GM21390 (cell line): ENCODE data around the gene HAPLN2.
"Not testable (repeated sequence)": the region's sequence is repeated elsewhere in the genome, so short reads cannot be mapped to it uniquely, and the experiment has no call there.

Experiments
- ATAC-seq: cut with Tn5 transposase; IDR thresholded peaks from one replicate; pipeline ENCODE4 v1.9.1; 2021; ENCODE audit not compliant: unreplicated experiment

HAPLN2 gene

DNA sequence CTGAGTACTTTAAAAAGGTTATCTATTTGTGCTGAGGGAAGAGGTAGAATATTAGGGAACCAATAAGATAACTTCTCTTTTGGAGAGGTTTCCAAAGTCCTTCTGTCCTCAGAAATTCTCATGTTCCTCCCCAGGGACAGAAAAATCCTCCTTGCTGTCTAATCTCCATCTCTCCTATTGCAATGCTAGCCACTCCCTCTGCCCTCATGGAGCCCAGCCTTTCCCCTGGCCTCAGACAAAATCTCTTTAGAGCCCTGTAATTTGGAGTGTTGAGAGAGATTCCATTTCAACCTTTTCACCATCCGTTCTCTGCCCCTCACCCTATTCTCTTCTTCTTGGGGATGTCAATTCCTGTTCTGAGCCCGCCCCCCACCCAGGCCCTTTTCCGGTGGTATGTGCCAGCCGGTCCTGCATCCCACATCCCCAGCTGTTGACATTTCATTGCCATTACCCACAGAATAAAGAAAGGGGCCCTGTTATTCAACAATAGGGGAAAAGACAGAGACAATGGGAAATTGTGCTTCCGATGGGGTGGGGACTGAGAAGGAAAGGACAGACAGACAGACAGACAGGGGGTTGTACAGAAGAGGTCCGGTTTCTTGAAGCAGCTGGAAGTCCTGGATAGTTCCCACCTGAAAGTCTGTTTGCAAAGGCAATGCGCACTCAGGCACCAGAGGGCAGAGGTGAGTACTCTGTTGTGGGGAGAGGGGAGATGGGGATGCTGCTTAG lies at the start of gene HAPLN2:
Gene HAPLN2 (plus strand): TSS at position 563 of the 729 bp plus-strand sequence. CDS start 4,076 bp downstream, outside the sequence.
- no peak for ATAC-seq

DNA sequence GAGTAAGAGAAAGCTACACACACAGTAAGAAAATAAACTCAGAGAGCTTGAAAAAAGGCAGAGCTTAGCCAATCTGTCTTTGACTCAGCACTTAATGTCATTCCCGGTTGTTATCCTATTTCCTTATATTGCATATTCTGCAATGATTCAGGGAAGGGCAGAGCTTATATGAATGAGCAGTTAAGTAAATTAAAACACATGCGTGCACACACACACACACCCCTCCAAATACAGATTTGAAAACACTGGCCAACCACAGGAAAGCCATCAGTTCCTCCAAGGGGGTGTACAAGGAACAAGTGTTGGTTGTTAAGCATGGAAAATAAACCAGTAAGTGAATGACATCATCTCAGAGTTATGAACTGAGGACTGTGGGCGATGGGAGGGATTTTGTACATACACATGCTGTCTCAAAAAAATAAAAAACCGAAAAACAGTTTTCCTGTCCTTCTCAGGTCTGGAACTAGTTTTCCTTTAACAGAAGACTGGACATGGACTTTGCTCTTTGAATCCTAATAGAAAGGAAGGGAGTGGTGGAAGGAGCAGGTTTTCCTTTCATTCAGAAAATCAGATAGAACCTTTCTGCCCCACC lies 47.9 kb upstream of the HAPLN2 start:
- ATAC-seq = no peak

DNA sequence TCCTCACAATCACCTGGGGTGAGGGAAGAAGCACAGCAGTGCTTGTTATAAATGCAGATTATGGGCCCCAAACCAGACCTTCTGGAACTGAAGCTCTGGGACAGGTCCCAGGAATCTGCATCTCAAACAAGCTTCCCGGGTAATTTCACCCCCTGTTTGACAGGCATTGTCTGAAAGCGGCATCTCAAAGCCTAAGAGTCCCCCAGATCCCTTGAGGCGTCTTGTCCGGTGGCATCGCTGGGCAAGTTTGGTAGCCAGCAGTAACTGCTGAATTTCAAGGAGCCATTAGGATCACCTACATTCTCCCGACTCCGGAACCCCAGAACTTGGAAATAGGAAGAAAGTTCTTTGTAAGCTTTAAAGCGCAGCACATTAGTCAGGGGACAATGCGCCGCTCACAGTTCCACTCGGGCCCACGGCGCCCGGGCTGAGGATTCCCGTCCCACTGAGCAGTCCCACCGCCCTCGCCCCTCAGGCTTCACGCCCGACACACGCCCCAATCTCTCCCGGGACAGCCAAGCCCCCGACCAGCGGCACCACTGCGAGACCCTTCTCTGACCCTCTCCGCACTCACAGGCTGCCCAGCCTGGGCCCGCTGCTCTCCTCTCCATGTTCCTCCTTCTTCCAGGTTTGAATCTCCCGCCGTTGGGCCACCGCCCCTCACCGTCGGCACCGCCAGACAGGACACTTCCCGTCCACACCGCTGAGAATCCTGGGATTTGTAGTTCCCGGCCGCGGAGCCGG lies 47.1 kb upstream of the HAPLN2 start, which contains the start of gene IQGAP3:
Gene IQGAP3 (minus strand): TSS at position 647 of the 744 bp plus-strand sequence. CDS start 36 bp downstream, at position 611.
- ATAC-seq = peak; percentile 88

DNA sequence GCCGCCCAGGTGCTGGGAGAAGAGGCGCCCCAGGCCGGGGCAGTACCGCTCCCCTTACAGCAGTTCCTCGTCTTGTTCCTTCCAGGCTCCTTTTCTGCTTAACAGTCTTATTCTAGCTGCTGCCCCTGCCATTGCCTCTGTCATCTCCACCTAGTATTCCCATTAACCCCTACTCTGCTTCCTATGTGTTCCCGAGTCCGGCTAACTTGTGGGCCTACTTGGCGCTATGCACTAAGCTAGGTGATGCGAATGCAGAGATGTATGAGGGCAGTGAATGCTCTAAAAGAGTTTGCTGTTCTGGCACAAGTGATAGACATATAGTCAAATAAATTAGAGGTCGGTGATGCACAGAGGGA lies 46.6 kb upstream of the HAPLN2 start:
- no peak for ATAC-seq

DNA sequence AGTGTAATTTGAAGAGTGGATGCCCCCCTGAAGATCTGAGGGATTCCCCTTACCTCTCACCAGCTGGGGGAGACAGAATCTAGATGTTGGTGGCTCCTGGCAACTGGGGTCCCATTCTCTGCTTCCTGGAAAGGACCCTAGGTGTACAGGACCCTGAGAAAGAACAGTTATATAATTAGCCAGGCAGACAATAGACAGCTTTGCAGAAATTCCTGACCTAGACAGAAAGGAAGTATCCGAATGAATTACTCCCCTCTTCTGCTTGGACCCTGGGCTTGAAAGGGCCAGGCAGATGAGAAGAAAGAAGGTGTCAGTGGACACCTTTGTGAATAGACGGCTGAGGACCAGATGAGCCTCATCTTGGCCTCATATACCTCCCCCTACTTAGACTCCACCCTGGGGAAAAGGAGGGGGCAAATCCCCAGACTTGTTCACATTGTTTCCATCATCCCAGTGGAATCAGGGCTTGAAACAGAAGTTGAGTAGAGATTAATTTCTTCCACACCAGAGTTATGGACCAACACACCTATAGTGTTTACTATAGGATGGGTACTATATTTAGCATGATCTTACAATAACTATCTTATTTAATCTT lies 45.1 kb upstream of the HAPLN2 start:
- no peak for ATAC-seq

DNA sequence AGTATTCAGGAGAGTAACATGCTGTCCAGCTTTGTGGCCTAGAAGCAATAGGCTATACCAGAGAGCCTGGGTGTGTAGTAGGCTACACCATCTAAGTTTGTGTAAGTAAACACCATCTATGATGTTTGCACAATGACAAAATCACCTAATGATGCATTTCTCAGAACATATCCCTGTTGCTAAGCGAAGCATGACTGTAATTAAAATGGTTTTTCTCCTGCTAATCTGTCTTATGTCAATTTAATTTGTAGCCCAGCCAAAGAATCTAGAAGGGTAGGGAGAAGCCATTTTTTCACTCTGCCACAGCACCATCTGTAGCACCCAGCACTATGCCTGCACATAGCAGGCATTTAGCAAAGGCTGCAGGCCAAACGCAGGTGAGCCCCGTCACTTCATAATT lies 41.7 kb upstream of the HAPLN2 start:
- no peak for ATAC-seq

DNA sequence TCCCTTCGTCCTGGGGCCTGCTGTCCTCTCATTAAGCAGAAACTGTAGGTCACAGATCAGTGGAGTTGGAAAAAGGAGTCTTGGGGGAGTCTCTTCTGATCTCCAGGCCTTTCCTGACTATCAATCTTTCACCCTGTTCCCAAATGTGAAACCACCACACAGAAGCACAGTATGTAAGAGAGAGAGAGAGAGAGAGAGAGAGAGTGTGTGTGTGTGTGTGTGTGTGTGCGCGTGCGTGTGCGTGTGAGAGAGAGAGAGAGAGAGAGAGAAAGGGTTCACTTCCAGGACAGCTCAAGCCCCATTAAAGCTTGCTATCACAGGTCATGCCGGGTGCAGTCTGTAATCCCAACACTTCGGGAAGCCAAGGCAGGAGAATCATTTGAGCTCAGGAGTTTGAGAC lies 41.2 kb upstream of the HAPLN2 start:
- no peak for ATAC-seq

DNA sequence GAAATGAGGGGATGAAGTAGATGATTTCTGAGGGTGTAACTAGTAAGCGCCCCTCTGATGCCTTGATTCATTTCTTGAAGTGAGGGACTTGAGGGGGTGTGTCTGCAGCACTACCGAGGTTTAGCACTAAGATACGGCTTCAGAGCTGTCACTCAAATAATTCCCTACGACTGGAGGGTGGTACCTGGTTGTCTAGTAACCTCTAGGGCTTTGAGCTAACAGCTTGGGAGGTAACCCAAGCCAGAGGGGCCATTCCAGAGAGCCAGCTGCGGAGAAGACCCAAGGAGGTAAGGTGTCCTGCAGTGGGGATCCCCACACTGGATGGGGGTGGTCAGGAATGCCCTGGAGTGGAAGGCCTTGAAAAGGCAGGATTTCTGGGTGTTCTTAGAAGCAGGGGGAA lies 39.7 kb upstream of the HAPLN2 start, which contains the start of gene TTC24:
Gene TTC24 (plus strand): TSS at position 252 of the 400 bp plus-strand sequence. CDS start 1,642 bp downstream, outside the sequence.
- no peak for ATAC-seq

DNA sequence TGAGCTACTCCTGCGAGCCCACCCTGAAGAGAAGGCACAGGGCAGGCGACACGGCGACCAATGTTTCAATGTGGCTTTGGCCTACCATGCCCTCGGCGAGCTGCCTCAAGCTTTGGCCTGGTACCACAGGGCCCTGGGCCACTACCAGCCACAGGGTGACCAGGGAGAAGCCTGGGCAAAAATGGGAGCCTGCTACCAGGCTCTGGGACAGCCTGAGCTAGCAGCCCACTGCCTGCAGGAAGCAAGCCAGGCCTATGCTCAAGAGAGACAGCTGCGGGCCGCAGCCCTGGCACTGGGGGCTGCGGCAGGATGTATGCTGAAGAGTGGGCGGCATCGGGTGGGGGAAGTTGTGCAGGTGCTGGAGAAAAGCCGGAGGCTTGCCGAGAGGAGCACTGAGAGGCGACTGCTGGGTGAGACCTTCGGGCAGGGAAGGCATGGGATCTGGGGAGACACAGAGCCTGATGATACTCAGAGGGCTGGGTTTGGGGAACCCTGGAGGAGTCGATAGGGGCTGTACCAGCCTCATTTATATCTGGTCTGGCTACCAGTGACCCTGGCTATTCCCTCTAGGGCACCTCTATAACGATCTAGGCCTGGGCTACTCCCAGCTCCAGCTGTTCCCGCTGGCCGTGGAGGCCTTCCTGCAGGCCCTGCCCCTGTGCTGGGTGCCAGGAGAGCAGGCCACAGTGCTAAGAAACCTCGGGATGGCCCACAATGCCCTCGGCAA lies 37.4 kb upstream of the HAPLN2 start:
- no peak for ATAC-seq

DNA sequence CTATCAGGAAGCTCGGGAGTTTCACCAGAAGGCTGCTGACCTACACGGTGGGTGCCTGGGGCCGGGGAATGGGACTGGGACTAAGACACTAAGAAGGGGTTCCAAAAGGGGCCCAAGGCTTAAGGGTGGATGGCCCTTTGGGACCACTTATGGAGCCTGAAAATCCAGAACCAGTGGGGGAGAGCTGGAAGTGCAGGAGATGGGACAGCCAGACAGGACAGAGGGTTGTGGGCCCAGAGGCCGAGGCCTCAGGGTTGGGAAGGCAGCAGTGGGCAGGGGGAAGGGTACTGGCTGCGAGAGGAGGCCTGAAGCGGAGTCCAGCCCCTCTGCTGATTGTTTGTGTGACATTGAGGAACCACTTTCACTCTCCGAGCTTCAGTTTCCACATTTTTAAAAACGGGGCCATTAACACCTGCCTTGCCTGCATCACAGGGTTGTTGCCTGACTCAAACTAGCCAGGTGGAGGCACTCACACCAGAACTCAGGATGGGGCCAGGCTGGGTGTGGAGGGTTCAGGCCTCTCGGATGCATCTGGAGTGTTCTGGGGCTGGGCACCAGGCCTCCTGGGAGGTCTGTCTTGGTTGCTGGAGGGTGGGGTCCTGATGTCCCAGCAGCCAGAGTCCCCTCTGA lies 36.7 kb upstream of the HAPLN2 start:
- no peak for ATAC-seq

DNA sequence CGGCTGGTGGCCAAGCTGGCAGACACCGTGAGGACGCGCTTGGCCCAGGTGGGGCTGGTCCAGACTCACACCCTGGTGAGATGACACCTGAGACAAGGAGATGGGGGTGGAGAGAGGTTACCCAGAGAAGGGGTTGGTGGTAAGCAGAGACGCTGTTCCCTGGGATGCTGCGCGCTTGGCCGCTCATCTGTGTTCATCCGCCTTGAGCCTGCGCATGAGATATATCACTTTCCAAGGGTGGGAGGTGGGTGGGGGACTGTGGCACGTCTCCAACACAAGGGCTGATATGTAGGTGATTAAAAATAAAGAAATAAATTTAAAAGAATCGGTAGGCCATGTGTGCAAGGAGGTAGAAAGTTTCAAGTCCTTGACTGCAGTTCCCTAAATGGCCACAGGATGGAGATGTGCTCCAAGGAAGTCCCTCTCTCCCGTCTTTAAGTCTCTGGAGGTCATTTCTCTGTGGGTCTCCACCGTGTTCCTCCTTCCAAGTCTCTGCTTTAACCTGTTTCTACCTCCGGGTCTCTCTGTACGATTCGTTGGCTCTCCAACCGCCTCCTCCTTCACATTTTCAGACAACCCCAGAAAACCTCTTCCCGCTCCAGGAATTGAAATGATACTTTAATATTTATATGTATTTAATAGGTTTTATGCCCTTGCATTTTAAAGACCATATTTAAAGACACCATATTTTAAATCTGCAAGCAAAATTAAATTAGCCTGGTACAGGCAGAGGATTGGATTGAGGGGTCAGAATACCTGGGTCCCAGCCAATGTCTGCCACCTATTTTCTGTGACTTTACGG lies 35.2 kb upstream of the HAPLN2 start:
- ATAC-seq = no peak

DNA sequence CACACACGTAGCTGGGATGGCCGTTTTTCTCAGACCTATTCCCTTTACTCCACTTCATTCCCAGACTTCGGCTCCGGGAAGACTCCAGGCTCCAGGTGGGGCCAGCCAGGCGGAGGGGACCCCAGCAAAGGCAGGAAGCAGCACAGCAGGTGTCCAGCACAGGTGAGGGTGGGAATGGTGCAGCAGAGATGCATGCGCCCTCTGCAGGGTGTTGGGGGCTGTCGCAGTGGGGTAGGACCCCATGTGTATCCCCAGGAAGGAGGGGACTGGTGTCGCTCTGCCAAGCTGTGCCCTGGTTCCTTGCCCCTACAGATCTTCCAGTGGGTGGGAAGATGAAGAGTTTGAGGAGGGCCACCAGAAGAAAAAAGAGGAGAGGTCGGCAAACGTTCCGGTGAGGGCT lies 34.4 kb upstream of the HAPLN2 start:
- no peak for ATAC-seq

DNA sequence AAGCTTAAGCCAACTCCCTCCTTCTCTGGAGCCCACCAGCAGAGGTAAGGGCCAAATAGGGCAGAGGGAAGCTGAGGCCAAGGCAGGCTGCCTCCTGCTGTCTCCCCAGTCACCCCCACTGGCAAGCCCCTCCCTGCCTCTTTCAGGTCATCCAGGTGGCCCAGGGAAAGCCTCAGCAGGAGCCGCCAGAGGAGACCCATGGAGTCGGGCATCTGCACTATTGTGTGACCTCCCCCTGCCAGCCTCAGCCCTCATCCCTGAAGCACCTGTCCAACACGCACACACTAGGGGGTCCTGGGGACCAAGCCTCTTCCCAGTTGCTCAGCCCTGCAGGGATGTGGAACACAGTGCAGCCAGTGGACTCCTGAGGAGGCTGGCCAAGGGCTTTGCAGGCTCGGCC lies 32.9 kb upstream of the HAPLN2 start:
- no peak for ATAC-seq

DNA sequence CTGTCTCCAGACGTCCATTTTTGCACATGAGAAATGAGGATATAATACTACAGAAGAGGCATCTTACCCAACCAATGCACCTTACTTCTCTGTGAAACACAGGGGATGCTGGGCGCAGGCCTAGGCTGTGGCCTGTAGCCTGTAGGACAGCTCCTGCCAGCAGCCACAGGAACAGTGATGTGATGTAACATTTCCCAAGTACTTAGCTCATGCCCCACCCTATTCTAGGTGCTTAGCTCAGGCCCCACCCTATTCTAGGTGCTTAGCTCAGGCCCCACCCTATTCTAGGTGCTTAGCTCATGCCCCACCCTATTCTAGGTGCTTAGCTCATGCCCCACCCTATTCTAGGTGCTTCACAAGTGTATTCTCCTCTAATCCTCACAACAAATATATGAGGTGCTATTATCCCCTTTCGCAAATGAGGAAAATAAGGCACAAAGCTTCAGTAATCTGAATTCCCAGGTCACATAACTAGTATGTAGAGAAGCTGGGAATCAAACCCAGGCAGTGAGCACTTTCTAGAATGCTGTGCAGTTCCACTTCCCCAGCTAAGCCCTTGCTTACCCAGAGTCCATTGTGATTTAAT lies 32.2 kb upstream of the HAPLN2 start:
- ATAC-seq = no peak

DNA sequence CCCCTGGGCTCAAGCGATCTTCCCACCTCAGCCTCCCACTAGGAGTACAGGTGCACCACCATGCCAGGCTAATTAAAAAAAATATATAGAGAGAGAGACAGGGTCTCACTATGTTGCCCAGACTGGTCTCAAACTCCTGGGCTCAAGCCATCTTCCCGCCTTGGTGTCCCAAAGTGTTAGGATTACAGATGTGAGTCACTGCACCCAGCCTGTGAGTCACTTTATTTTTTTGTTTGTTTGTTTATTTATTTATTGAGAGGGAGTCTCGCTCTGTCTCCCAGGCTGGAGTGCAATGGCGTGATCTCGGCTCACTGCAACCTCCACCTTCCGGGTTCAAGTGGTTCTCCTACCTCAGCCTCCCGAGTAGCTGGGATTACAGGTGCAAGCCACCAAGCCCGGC lies 31.3 kb upstream of the HAPLN2 start:
- not testable (repeated sequence) for ATAC-seq

DNA sequence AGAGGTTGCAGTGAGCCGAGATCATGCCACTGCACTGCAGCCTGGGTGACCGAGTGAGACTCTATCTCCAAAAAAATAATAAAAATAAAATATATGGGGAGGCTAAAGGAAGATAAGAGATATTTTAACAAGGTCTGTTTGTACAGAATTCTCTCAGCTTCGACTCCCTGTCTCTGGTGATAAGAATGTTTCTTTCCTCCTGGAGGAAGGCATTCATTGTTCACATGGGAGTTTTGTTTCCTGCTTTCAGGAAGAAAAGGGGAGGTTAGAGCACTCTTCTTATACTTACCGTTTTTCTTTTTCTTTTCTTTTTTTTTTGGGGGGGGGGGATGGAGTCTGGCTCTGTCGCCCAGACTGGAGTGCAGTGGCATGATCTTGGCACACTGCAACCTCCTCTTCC lies 29.7 kb upstream of the HAPLN2 start:
- ATAC-seq = no peak

DNA sequence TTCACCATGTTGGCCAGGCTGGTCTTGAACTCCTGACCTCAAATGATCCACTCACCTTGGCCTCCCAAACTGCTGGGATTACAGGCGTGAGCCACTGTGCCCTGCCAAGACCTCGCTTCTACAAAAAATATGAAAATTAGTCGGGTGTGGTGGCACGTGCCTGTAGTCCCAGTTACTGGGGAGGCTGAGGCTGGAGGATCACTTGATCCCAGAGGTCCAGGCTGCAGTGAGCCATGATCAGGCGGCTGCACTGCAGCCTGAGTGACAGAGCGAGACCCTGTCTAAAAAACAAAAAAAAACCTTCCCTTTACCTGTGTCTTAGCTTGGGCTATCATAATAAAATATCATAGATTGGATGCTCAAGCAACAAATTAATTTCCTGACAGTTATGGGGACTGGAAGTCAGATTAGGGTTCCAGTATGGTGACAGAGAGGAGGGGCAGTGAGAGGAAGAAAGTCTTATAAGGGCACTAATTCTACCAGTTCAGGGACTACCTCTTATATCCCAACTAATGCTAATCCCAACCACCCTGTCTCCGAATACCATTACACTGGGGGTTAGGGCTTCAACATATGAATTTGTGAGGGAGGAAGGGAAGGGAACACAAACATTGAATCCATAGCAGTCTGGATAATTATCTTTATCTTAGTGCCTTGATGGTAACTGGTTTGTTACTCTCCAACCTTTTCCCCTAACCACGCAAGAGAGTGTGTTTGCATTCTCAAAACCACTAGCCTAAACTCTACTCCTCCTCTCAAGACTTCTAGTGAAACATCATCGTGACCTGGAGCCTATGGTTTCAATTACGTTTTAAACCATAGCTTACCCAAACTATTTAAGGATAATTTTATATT lies 28.7 kb upstream of the HAPLN2 start:
- no peak for ATAC-seq

DNA sequence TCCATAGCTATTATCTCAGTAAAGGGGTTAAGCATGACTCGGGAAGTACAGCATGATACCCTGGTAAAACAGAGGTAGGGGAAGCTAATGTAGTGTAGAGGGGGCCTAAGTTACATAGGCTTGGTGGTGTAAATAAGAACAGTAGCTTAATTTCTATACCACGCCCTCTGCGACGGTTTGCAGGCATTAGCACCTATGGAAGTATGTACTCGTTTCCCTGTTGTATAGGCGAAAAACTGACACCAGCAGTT lies 28.1 kb upstream of the HAPLN2 start:
- ATAC-seq = no peak
